GM21737 (cell line): ENCODE measurements around the gene ILDR1.
A peak's percentile ranks its signal among the peaks of the same experiment; 100 is the strongest.
"Not testable (repeated sequence)": the region's sequence is repeated elsewhere in the genome, so short reads cannot be mapped to it uniquely, and the experiment has no call there.

Source experiments
- ATAC-seq: cut with Tn5 transposase; IDR thresholded peaks from one replicate; pipeline ENCODE4 v1.9.1; 2021; ENCODE audit warnings: mild to moderate bottlenecking, moderate library complexity; ENCODE audit not compliant: unreplicated experiment

The ILDR1 gene

GRCh38 chr3:122021811-122022401, at the start of gene ILDR1:
TSS of gene ILDR1 (minus strand) at chr3:122022247. CDS start at chr3:122022077, 170 bp downstream.
- ATAC-seq = peak; percentile 41

- no peak for ATAC-seq
Measured at GRCh38 chr3:122067588-122068240, 45.7 kb upstream of the ILDR1 start.

DNA sequence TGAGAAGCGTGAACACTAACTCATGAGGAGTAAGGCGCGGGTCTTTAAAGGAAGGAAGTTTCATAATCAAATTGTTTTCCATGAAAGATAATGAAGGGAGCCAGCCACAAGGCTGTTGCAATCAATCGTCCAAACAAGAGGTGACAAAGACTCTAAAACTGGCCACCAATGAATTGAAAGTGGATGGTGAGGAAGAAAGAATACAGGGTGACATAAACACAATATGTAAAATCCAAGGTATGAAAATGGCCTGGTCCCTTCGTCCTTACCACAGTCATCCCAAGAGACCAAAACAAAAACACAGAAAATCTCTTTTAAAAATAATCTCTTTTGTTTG, 45.1 kb upstream of the ILDR1 start:
- ATAC-seq = peak; percentile 47

DNA sequence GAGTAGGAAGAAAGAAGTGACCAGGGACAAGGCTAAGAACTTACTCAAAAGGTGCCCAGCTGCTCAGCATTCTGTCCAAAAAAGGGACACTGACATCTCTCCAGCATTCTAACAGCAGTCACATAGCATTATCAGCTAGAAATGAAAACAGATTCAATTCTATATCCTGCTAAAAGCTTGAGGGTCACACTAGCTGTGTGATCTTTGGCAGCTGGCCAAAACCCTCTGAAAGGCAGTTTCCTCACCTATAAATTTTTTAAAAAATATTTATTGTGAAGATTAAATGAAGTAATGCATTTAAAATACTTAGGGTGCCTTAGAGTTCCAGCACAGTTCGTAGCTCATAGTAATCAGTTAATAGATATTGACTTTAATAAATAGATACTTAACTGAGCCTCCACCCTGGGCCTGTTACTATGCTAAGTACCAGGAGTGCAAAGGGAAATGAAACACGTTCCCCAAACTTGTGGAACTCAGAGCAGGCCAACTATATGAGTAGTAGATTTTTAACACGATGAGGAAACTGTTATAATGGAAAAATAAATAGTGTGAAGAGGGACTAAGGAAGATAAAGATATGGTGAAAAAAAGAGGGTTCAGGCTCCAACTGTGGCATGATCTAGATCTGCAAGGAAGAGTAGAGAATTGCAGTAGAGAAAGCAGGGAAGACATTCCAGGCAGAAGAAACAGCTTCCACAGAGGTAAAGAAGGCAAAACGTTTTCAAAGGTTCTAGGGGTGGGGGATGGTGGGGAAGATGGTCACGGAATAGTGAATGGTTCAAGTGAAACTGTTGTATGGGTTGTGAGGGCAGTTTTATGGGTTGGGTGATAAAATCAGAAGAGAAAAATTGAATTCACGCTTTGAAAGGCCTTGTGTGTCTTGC, 44.5 kb upstream of the ILDR1 start:
- ATAC-seq = no peak

DNA sequence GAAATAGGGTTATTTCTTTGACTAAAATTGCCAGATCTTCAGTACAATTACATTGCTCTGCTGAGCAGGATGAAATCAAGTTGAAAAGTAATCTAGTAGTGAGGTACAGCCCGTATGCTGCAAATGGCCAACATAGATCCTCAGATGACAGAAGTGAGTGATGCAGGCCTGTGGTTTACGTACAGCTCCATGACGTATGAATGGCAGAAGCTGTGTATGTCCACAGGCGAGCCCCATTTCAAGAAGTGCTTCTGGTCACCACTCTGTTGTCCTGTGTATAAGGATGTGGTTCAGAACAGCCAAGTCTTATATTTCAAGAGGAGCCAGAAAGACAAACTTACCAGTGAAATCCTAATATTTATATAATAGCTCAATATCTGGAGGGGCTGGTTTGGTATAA, 42.3 kb upstream of the ILDR1 start:
- ATAC-seq = no peak

DNA sequence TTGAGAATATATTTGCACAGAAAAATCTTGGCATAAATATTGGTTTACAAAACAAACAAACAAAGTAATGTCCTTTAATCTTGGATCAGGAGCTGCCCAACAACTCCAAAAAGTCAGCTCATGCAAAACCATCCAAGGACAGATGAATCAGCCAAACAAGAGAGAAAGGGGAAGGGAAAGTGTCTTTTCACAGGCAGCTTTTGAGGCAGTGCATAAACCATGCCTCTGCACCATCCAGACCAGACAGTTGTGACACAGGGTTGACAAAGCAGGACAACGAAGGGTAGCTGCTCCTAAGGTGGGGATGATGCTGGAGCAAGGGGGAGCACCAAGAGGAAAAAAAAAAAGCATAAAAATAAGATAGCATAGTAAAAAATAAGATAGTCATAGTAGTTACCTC, 41.9 kb upstream of the ILDR1 start:
- no peak for ATAC-seq

DNA sequence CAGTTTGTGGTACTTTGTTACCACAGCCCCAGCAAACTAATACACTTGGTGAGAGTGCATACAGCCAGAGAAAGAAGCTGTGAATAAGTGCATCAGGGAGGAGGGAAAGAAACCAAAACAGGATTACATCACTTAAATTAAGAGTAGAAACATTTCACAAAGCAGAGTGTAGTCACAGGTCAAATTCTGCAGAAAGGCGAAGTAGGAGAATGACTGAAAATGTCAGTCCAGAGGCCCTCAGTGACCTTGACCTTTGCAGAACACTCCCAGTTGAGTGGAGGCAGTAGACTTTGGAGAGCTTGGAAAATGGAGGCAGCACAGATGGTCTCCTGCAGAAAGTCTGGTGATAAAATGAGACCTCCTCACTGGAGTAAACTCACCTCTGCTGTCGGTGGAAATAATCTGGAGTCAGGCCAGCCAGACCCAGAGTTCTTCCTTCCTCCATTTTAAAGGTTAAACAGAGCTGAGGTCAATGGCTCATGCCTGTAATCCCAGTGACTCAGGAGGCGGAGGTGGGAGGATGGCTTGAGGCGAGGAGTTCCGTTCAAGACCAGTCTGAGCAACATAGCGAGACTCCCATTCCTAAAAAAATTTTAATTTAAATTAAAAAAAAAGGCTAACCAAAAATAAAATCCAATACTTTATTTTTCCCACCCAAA, 38.1 kb upstream of the ILDR1 start:
- ATAC-seq = no peak

DNA sequence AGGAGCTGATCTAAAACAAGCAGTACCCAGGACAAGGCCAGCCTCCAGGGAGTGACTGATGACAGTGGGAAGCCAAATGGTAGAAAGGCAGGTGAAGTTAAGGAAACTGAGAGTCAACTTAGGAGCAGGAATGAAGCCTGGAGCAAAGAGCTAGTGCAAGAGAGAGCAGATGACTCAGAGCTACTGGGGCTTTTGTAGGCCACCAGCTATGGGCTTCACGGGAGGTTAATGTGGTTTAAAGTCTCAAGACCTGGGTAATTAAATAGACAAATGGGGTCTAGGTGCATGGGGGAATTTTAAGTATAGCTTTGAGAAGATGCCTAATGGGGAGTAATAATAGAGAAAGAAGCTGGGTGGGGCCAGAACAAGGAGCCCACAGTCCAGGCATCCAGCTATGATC, 36.2 kb upstream of the ILDR1 start:
- no peak for ATAC-seq

GRCh38 chr3:122057671-122058070, 35.6 kb upstream of the ILDR1 start:
- ATAC-seq = no peak

GRCh38 chr3:122055215-122055614, 33.2 kb upstream of the ILDR1 start, which contains the start of gene CD86:
TSS of gene CD86 (plus strand) at chr3:122055362. CDS start at chr3:122055490, 128 bp downstream.
- ATAC-seq = peak; percentile 84

- ATAC-seq = peak; percentile 45
Measured at GRCh38 chr3:122052968-122053367, 30.9 kb upstream of the ILDR1 start.

- ATAC-seq = not testable (repeated sequence)
Measured at GRCh38 chr3:122047773-122048172, 25.7 kb upstream of the ILDR1 start.

GRCh38 chr3:122047296-122047695, 25.2 kb upstream of the ILDR1 start:
- not testable (repeated sequence) for ATAC-seq

DNA sequence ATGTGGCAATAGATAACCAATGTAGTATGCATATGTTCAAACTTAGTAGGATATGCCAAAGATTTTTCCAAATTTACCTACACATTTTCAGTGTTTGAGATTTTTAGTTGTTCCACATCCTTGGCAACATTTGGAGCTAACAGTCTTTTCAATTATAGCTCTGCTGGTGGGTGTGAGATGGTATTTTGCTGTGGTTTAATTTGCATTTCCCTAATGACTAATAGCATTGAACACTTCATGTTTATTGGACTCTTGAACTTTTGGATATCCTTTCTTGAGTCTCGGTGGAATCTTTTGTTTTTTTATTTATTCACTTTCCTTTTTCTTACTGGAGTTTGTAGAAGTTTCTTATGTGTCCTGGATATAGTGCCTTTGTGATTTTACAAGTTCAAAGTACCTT, 11.0 kb upstream of the ILDR1 start:
- no peak for ATAC-seq

DNA sequence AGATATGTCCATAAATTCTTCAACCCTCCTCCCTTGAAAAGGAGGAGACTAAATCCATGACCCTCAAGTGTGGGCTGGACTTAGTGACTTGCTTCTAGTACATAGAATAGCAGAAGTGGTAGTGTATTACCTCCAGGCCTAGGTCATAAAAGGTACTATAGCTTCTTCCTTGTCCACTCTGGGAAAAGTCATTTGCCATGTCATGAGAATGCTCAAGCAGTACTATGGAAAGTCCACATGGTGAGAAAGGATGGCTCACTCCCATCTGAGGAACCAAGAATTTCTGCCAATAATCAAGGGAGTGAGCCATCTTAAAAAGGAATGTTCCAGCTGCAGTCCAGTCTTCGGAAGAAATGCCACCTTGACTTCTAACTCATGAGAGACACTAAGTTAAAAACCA, 10.5 kb upstream of the ILDR1 start:
- ATAC-seq = no peak

GRCh38 chr3:122031123-122031468, 9.0 kb upstream of the ILDR1 start:
- peak; percentile 39 for ATAC-seq

- peak; percentile 56 for ATAC-seq
Measured at GRCh38 chr3:122030381-122031122, 8.5 kb upstream of the ILDR1 start.

DNA sequence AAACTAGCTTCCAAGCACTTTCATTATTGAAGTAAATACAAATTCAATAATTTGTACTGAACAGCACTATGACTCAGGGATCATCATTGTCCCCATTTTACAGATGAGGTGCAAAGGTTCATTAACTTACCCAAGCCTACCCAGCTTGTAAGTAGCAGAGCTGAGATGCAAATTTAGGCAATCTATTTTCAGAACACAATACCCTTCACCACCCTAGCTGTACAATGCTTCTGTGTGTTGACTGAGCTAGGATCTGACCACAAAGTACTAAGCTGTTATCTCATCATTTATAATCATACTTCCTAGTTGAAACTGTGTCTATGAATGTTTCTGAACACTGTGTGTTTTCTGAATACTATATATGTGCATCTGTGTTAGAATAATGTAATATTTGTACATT, 3.2 kb upstream of the ILDR1 start:
- peak; percentile 70 for ATAC-seq

- no peak for ATAC-seq
Measured at GRCh38 chr3:122024800-122025199, 2.8 kb upstream of the ILDR1 start.

GRCh38 chr3:122023335-122023910, 1.4 kb upstream of the ILDR1 start:
- ATAC-seq = no peak
